Astrocyte (in vitro differentiated cells and primary cell): Measurements from ENCODE around the gene SLC25A10.

Experiments used
- CTCF ChIP-seq: IDR thresholded peaks from 2 replicates; pipeline ENCODE4 v1.5.1; 2011; ENCODE audit warnings: low read depth, mild to moderate bottlenecking, inconsistent platforms, low read length, moderate library complexity; ENCODE audit not compliant: insufficient read depth
- EZH2 ChIP-seq: IDR thresholded peaks from 2 replicates; pipeline ENCODE4 v1.6.1; 2012; ENCODE audit warnings: mild to moderate bottlenecking, low read length, inconsistent platforms; ENCODE audit not compliant: insufficient read depth

- TF ChIP-seq CTCF (no peak), EZH2 (no peak)
Measured at GRCh38 chr17:81735264-81736102, 23.4 kb downstream of the SLC25A10 start.
